GM12801 (cell line): ENCODE results near the gene TMEM109.

Source experiments
- TF ChIP-seq, protein P1 (sequence below): IDR thresholded peaks from one replicate; pipeline ENCODE4 v1.5.1; 2011; ENCODE audit warnings: control low read depth; ENCODE audit not compliant: insufficient read length; ENCODE audit errors: extremely low read depth

The TMEM109 gene

DNA sequence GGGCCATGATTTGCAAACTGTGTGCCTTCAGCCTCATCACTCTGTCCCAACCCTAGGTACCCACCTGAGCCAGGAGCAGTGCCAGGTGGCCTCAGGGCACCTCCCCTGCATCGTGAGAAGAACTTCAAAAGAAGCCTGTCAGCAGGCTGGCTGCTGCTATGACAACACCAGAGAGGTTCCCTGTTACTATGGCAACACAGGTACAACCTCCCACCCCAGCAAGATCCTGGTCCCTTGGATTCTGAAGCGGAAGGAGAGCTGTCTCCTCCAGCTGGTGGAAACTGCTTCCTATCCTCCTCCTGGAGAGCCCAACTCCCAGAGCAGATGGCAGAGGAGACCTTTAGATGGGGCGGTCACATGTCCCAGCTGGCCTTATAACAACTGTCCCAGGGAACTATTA, 43.7 kb upstream of the TMEM109 start:
- TF ChIP-seq, protein P1, sequence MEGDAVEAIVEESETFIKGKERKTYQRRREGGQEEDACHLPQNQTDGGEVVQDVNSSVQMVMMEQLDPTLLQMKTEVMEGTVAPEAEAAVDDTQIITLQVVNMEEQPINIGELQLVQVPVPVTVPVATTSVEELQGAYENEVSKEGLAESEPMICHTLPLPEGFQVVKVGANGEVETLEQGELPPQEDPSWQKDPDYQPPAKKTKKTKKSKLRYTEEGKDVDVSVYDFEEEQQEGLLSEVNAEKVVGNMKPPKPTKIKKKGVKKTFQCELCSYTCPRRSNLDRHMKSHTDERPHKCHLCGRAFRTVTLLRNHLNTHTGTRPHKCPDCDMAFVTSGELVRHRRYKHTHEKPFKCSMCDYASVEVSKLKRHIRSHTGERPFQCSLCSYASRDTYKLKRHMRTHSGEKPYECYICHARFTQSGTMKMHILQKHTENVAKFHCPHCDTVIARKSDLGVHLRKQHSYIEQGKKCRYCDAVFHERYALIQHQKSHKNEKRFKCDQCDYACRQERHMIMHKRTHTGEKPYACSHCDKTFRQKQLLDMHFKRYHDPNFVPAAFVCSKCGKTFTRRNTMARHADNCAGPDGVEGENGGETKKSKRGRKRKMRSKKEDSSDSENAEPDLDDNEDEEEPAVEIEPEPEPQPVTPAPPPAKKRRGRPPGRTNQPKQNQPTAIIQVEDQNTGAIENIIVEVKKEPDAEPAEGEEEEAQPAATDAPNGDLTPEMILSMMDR, result no peak

DNA sequence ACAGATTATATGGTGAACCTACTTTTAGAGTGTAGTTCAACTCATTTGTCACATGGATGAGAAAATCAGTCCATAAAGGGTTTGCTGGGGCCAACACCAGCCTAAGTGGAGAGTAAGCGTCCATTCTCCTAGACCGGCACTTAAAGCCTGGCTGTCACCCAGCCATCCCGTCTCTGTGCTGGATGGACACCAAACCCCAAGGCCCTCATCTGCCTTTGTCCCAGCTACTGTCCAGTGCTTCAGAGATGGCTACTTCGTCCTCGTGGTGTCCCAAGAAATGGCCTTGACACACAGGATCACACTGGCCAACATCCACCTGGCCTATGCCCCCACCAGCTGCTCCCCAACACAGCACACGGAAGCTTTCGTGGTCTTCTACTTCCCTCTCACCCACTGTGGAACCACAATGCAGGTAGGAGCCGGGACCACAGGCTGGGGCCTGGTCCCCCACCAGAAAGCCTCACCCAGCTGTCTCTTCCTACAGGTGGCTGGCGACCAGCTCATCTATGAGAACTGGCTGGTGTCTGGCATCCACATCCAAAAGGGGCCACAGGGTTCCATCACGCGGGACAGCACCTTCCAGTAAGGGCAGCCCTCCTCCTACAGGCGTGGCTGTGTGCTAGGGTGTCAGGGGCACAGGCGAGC, 43.1 kb upstream of the TMEM109 start:
- TF ChIP-seq, protein P1, result no peak

DNA sequence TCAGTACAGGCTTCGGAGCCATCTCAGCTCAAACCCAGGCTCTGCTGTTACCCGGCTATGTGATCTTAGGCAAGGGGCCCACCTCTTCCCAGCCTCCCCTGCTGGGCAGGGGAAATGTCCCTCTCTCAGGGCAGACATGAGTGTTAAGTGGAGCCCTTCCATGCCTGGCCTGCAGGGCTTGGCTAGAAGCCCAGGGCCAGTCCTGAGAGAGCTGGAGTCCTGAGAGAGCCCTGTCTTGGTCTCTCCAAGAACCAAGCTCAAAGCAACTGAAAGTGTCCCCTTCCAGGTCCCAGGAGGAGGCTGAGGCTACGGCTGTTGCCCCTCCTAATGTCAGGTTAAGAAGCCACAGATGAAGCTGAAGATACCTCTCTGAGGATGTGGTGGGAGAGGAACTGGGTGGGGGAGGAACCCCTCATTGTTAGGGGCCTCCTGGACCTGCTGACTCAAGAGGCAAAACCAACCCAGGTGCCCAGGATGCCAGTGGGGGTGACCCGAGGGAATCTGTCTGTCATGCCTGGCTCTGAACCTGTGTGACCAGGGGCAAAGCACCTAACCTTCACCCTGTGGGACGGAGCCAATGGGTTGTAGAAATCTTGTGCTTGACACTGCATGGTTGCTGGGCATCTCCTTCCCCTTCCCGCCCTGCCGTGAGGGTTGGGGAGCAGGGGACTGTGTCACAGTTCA, 42.4 kb upstream of the TMEM109 start:
- TF ChIP-seq, protein P1, result no peak

DNA sequence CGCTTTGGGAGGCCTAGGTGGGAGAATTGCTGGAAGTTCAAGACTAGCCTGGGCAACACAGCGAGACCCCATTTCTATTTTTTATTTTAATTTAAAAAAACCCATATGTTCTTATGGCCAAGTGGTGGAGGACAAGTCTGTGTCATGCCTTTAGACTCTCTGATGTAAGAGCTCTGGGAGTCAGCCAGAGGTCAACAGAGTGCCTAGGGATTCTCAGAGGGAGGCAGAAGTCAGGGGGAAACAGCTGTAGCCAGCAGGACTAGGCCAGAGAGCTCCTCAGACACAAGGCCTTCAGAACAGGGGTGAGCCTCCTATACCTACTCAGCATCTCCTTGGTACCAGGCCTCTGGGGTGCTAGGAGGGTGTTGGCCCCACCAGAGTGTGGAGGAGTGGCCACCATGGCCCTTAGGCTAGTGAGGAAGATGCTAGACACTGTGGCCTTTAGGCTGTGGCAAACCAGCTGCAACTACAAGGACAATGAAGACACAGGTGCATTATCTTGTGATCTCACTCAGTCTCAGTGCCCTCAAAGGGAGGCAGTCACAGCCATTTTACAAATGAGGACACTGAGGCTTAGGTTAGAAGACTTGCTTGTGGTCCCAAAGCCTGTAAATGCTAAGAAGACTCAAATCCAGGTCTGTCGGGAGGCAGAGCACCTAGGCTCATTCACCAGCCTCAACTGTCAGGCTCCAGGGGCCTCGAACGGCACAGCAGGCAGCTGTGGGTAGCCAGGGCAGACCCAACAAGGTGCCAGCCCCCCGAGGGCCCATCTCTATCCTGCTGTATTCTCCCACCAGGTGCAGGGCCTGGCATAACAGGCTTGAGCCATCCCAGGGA, 41.6 kb upstream of the TMEM109 start:
- TF ChIP-seq, protein P1, result no peak

DNA sequence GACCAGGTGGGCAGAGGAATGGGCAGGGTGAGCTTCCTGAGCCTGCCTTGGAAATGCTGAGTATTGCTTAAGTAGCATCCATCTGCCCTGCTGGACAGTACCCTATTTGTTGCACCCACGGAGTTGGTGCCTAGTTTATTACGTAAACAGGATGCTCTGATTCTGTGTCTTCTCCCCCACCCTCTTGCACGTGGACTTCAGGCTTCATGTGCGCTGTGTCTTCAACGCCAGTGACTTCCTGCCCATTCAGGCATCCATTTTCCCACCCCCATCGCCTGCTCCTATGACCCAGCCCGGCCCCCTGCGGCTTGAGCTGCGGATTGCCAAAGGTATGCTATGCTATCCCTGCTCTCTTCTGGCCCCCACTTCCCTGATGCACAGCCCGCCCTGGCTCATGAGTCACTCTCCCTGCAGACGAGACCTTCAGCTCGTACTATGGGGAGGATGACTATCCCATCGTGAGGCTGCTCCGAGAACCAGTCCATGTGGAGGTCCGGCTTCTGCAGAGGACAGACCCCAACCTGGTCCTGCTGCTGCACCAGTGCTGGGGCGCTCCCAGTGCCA, 40.9 kb upstream of the TMEM109 start:
- TF ChIP-seq, protein P1, result no peak

DNA sequence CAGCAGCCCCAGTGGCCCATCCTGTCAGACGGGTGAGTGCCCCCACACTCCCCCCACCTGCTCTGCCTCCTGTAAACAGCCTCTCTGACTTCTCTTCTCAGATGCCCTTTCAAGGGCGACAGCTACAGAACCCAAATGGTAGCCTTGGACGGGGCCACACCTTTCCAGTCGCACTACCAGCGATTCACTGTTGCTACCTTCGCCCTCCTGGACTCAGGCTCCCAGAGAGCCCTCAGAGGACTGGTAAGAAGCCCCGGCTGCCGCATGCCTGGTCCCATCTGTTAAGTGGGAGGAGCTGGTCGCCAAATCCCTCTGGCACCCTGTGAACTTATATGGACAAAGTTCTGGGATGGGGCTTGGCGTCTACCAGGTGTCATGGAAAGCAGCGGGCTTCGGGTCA, 40.4 kb upstream of the TMEM109 start:
- TF ChIP-seq, protein P1, result no peak
